Stimulated activated CD4-positive, alpha-beta T cell treated with anti-CD3 and anti-CD28 coated beads, Interleukin-15, amount 100 ng/mL, for 24 hours (primary cell): Measurements from ENCODE around the gene SREK1.
"Not testable (repeated sequence)": the region's sequence is repeated elsewhere in the genome, so short reads cannot be mapped to it uniquely, and the experiment has no call there.

Experiments
- DNase-seq: peaks from one replicate; pipeline ENCODE4 v3.0.0-alpha.2; 2020

Gene SREK1

GRCh38 chr5:66169534-66169933, 25.4 kb downstream of the SREK1 start:
- DNase-seq, result no peak

- DNase-seq, result no peak
Observed at GRCh38 chr5:66170195-66170919, 26.3 kb downstream of the SREK1 start.

- peak; percentile 52 for DNase-seq
Observed at GRCh38 chr5:66171349-66172344, 27.5 kb downstream of the SREK1 start.

GRCh38 chr5:66174338-66174737, 30.2 kb downstream of the SREK1 start:
- no peak for DNase-seq

GRCh38 chr5:66178799-66179198, 34.7 kb downstream of the SREK1 start:
- DNase-seq, result no peak

- no peak for DNase-seq
Observed at GRCh38 chr5:66179297-66180051, 35.4 kb downstream of the SREK1 start.

- no peak for DNase-seq
Observed at GRCh38 chr5:66180282-66181155, 36.4 kb downstream of the SREK1 start.

GRCh38 chr5:66186108-66186507, 42.0 kb downstream of the SREK1 start:
- no peak for DNase-seq

- no peak for DNase-seq
Observed at GRCh38 chr5:66193419-66193818, 49.3 kb downstream of the SREK1 start.

- DNase-seq, result no peak
Observed at GRCh38 chr5:66197764-66198405, 53.8 kb downstream of the SREK1 start.

GRCh38 chr5:66198837-66199236, 54.7 kb downstream of the SREK1 start:
- DNase-seq, result no peak

GRCh38 chr5:66203531-66203930, 59.4 kb downstream of the SREK1 start:
- DNase-seq, result no peak

- DNase-seq, result no peak
Observed at GRCh38 chr5:66206465-66206864, 62.4 kb downstream of the SREK1 start.

GRCh38 chr5:66207800-66208561, 63.9 kb downstream of the SREK1 start:
- no peak for DNase-seq

- peak; percentile 21 for DNase-seq
Observed at GRCh38 chr5:66209350-66209749, 65.2 kb downstream of the SREK1 start.

GRCh38 chr5:66209794-66210193, 65.7 kb downstream of the SREK1 start:
- no peak for DNase-seq

GRCh38 chr5:66213533-66213932, 69.4 kb downstream of the SREK1 start:
- no peak for DNase-seq

GRCh38 chr5:66222455-66222854, 78.4 kb downstream of the SREK1 start:
- DNase-seq, result no peak

GRCh38 chr5:66222896-66223295, 78.8 kb downstream of the SREK1 start:
- DNase-seq, result not testable (repeated sequence)

GRCh38 chr5:66223637-66224036, 79.5 kb downstream of the SREK1 start:
- DNase-seq, result no peak

GRCh38 chr5:66224274-66224673, 80.2 kb downstream of the SREK1 start:
- no peak for DNase-seq
